Sigmoid colon (tissue), 4 donors: ENCODE results near the gene GFRA3.

ENCODE experiments used
- CTCF ChIP-seq, 4 experiments: fragments of 450-650 bp in 3 of 4; fragments of 200-600 bp in 1 of 4; IDR thresholded peaks; one replicate each; pipeline ENCODE4 v1.5.1; 2016 to 2019; ENCODE audit warnings: antibody characterized with exemption in 4 of 4, mild to moderate bottlenecking in 3 of 4, moderate library complexity in 2 of 4
- EP300 ChIP-seq, 4 donors: sonication (generic); formaldehyde crosslinking; IDR thresholded peaks; one replicate each; pipeline ENCODE4 v1.6.1; 2017; ENCODE audit warnings: antibody characterized with exemption in 4 of 4
- POLR2A ChIP-seq, 2 donors: fragments of 450-650 bp; IDR thresholded peaks; one replicate each; pipeline ENCODE4 v1.6.1; 2016; ENCODE audit warnings: antibody characterized with exemption in 2 of 2, mild to moderate bottlenecking in 2 of 2, moderate library complexity in 2 of 2
- POLR2AphosphoS5 ChIP-seq, 4 donors: sonication (generic); formaldehyde crosslinking; IDR thresholded peaks; one replicate each; pipeline ENCODE4 v1.6.1; 2017; ENCODE audit warnings: antibody characterized with exemption in 4 of 4

GRCh38 chr5:138224712-138225111 lies 49.7 kb downstream of the GFRA3 start:
- TF ChIP-seq POLR2A (IDR thresholded peaks at IDR 0.05) (no peak), CTCF (IDR thresholded peaks at IDR 0.05) (no peak), EP300 (IDR thresholded peaks at IDR 0.05) (no peak), POLR2AphosphoS5 (IDR thresholded peaks at IDR 0.05) (no peak)
